Measurements from ENCODE around the gene ST6GALNAC4.
A peak's percentile ranks its signal among the peaks of the same experiment; 100 is the strongest.

Gene ST6GALNAC4

GRCh38 chr9:127929625-127929979 lies 12.8 kb upstream of the ST6GALNAC4 start:
- DNase-seq (ENCODE audit: low spot score): no peak

DNA sequence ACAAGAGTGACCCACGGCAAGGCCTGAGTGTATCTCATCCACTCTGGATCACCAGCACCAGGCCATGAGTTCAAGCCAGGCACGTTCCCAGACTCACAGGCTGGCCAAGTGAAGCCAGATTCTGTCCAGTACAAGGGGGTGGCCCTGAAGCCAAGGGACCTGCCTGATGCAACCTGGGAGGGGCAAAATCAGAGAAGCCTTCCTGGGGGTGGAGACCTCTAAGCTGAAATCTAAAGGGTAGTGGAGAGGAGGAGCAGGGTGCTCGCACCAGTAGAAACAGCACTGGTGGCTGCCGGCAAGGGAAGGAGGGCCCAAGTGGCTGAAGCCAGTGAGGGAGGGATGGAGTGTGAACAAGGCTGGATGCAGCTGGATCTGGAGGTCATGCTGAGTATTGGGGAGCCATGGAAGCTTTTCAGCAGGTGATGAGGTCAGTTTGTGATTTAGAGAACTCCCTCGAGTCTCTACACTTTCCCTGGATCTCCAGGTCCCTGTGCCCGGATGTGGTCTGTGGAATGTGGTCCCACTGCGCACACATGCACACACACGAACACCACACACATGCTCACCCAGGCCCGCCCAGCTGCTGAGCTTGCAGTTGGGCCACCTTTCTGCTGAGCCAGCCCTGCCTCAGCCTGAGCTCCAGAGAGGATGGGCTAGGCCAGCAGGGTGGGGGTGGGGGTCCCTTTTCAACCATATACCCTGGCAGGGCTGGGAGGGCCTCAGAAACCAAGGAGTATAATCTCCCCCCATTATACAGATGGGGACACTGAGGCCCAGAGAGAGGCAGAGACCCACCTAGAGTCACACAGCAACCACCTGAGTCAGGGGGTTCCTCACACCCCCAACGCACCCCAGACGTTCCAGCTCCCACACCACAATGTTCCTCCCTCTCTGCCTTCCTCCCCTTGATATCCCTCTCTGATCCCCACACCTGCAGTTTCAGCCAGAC lies 12.1 kb upstream of the ST6GALNAC4 start:
- no peak for DNase-seq (ENCODE audit: low spot score)

DNA sequence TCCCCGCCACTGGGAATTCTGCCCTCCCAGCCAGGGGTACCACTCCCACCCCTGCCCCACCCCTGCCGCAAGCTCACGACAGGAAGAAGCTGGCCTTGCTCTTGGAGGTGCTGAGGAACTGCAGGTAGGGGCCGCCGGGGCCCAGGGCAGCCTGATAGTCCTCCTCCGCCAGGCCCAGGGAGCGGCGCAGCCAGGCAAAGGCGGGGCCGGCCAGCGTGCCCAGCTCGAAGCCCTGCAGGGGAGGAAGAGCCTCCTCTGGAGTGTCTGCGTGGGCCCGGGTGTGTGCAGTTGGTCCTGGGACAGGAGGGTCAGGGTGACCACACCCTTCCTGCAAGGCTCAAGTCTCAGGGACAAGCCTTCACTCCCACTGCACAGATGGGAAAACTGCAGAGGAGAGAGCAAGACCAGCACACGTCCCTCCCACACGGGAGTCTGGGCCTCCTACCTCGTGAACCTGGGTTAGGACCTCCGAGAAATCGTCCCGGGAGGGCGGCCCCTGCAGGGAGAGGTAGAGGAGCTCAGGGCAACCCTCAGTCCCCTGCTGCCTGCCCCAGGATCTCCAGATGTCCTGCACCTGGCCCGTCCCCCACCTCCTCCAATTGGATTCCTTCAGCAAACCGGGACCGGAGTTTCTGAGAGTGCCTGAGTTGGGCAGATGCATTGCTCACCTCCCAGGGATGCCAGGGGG lies 11.3 kb upstream of the ST6GALNAC4 start:
- DNase-seq (ENCODE audit: low spot score): no peak

- peak; percentile 73 for DNase-seq (ENCODE audit: low spot score)
Measured at GRCh38 chr9:127927201-127927987, 10.6 kb upstream of the ST6GALNAC4 start.

GRCh38 chr9:127926906-127927200 lies 10.0 kb upstream of the ST6GALNAC4 start:
- DNase-seq (ENCODE audit: low spot score): no peak

DNA sequence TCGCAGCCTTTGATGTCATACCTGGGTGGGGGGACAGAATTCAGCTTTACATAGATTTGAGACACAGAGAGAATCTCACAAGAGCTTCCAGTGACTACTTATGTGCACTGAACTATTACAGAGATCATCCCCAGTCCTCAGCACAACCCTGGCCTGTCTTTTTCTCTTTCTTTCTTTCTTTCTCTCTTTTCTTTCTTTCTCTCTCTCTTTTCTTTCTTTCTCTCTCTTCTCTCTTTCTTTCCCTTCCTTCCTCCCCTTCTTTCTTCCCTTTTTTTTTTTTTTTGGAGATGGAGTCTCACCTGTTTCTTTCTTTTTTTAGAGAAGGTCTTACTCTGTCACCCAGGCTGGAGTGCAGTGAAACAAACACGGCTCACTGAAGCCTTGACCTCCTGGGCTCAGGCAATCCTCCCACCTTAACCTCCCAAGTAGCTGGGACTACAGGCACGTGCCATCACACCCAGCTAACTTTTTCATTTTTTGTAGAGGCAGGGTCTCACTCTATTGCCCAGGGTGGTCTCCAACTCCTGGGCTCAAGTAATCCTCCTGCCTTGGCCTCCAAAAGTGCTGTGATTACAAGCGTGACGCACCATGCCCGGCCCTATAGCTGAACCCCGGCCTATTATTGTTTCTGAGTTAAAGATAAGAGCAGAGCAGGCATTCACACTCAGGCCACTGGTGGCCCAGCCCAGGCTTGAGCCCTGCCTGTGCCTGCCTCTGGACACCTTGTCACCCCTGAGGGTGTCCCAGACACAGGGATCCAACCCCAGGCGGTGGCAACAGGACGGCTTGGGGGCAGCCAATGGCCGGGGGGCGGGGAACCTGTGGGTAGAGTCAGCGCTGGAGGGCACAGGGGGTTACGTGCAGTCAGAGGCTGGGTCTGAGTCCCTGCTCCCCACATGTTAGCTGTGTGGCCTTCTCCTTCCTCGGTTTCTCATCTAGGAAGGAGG lies 9.4 kb upstream of the ST6GALNAC4 start:
- no peak for DNase-seq (ENCODE audit: low spot score)

- DNase-seq (ENCODE audit: low spot score): no peak
Measured at GRCh38 chr9:127924736-127925444, 8.0 kb upstream of the ST6GALNAC4 start.

DNA sequence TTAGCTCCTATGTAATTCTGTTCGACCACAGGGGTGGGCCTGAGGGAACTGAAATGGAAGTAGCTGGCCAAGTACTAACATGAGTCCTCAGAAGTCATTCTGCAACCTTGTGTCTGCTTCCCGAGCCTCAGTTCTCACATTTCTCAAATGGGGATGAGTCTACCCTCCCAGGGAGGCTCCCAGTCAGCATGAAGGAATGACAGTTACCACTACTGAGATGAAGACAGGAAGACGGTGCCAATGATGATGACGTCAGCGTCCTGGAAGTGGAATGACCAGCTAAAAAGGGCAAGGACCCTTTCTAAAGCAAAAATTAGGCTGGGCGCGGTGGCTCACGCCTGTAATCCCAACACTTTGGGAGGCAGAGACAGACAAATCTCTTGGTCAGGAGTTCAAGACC lies 6.9 kb upstream of the ST6GALNAC4 start:
- no peak for DNase-seq (ENCODE audit: low spot score)

DNA sequence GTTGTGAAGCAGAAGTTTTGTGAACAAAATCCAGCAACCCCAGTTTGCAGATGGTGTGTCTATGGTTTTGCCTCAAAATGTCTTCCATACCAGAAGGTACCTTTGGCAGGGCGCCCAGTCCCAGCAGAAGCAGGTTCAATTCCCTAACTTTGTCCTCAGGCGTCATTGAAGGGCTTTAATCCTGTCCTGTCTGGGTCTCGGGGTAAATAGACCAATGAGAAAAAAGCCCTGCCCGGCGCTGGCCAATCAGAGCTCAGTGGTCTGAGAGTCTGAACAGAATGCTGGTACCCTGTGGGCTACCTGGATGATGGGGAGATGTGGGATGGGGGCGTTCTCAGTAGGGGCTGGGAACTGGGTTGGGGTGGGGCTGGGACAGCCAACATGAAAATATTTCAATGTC lies 6.2 kb upstream of the ST6GALNAC4 start:
- DNase-seq (ENCODE audit: low spot score): no peak

DNA sequence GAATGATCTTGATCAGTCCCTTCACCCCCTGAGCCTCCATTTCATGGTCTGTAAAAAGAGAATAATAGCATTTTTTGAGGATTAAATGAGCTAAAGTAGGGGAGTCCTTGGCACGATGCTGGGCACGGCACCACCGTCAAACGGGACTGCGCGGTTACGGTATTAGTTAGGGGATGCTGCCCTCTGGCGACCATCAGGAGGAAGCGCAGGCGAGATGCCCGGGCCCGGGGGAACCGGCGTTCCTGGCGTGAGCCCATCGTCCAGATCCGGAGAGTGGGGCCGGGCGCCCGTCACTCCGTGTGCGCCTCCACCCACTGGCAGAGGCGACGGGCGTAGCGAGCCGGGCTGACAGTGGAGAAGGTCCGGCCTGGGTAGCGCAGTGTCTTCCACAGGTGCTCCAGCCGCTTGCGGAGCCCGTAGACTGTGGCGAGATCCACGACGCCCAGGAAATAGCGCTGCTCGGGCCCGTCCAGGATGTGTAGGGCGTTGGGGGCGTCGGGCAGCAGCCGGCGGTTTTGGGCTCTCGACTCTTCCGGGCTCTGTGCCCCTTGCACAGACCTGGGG lies 4.8 kb upstream of the ST6GALNAC4 start:
- DNase-seq (ENCODE audit: low spot score): peak; percentile 83

GRCh38 chr9:127920794-127921193 lies 4.0 kb upstream of the ST6GALNAC4 start:
- no peak for DNase-seq (ENCODE audit: low spot score)

- DNase-seq (ENCODE audit: low spot score): no peak
Measured at GRCh38 chr9:127919253-127919815, 2.5 kb upstream of the ST6GALNAC4 start.

DNA sequence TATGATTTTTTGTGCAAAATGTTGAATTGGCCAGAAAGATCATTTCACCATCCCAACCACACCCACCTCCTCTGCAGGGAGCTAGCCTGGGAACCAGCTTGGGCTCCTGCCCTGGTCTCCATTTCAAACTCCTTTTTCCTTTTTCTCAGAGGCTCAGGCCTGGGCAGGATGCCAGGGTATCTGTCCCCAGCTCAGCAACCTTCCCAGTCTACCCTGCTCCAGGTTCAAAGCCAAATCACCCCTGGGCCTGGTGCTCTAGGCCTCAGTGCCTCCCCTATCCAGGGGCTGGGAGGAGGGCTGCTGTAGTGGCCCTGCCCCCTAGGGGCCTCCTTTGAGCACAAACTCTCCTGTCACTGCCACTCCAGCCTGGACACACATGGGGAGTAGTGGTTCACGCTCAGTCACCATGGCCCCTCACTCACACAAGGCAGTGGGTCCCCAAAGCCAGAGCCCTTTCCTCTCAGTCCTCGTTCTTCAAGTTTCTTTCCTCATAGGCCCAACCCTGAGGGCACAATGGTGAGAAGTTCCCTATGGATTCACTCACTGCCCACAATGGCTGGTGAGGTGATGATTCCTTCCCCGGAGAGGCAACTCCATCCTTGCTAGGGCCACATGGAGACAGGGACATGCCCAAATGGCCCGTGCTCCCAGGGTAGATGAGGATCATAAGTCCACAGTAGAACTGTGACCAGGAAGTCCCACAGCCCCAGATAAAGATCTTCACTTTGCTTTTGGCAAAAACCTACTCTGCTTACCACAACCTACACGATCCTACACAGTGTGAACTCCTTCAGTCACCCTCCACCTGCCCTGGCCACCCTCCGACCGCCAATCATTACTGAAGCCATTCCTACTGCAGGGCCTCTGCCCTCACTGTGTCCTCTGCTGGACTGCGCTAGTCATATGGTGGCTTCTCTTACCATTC lies 1.6 kb upstream of the ST6GALNAC4 start:
- DNase-seq (ENCODE audit: low spot score): no peak

GRCh38 chr9:127917603-127918002 lies 762 bp upstream of the ST6GALNAC4 start:
- no peak for DNase-seq (ENCODE audit: low spot score)

- no peak for DNase-seq (ENCODE audit: low spot score)
Measured at GRCh38 chr9:127915801-127916719, 781 bp downstream of the ST6GALNAC4 start.

GRCh38 chr9:127915325-127915752 lies 1.5 kb downstream of the ST6GALNAC4 start:
- DNase-seq (ENCODE audit: low spot score): no peak

DNA sequence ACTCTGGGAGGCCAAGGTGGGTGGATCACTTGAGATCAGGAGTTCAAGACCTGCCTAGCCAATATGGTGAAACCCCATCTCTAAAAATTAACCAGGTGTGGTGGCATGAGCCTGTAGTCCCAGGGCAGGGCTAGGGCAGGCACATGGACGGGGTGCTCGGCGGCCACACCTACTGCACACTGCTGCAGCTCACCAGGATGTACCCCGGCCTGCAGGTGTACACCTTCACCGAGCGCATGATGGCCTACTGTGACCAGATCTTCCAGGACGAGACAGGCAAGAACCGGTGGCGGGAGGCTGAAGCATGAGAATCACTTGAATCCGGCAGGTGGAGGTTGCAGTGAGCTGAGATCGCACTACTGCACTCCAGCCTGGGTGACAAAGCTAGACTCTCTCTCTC lies 3.2 kb downstream of the ST6GALNAC4 start:
- no peak for DNase-seq (ENCODE audit: low spot score)

DNA sequence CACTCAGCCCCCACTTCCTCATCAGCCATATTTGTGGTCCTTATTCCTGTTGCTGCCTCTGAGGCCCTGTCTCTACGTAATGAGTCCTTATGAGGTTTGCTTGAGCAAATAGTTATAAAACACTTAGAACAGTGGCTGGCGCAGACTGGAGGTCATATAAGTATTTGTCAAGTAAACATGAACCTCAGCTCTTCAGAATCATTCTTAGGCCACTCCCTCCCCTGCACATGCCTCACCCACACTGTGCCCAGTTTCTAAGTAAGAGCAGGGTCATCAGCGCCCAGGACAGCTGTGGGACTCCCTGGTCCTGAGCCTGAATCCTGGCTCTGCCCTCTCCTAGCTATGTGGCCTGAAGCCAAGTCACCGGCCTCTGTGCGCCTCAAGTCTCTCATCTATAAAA lies 4.0 kb downstream of the ST6GALNAC4 start:
- DNase-seq (ENCODE audit: low spot score): no peak

Data from CD4-positive, alpha-beta T cell treated with Interleukin-2 at 100 ng/mL for 4 hours (primary cell).